Hepatic stellate cell (primary cell): ENCODE measurements around the gene NHLRC4.

ENCODE experiments used
- DNase-seq: peaks from one replicate; pipeline ENCODE4 v3.0.0; 2011; ENCODE audit warnings: low spot score

Gene NHLRC4

DNA sequence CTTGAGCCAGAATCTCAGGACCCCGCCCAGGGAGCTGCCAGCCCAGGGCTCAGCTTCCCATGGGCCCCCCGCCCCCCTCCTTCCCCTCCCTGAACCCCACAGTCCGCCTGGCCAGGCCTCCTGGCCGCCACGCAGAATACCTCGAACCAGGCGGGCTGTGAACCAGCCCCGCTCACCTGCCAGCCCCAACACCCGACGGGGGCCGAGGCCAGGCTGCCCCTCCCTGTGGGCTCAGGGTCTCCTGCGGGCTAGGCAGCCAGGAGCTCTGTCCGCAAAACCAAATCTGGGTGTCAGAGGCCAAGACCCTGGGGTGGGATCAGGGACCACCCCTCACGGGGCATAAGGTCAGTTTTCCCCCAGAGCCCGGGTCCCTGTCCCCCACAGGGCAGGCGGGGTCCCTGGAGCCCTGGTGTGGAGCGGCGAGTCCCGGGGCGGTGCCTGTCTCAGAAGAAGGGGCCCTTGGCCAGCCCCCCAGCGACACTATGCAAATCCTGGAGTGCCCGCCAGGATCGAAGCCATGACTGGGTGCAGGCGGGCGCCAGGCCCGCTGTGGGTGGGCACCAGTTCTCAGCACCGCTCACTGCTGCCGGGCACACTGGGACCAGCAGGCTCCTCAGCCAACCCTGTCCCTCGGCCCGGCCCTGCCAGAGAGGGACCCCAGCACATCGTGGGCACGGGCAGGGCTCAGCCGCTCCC lies 13.1 kb upstream of the NHLRC4 start:
- DNase-seq = no peak

DNA sequence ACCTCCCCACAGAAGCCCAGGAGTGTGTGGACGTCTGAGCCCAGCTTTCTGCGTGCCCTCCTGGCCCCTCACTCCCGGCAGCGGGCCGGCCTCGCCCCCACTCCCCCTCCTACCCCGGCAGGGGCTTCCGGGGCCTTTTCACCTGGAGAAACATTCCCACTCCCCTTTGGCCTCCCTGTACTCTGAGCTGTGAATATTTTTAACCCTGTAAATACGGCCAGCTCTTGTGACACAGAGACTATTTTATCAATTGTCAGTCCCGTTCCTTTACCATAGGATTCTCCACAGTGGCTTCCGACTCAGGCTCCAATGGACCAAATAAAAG lies 12.5 kb upstream of the NHLRC4 start:
- no peak for DNase-seq

DNA sequence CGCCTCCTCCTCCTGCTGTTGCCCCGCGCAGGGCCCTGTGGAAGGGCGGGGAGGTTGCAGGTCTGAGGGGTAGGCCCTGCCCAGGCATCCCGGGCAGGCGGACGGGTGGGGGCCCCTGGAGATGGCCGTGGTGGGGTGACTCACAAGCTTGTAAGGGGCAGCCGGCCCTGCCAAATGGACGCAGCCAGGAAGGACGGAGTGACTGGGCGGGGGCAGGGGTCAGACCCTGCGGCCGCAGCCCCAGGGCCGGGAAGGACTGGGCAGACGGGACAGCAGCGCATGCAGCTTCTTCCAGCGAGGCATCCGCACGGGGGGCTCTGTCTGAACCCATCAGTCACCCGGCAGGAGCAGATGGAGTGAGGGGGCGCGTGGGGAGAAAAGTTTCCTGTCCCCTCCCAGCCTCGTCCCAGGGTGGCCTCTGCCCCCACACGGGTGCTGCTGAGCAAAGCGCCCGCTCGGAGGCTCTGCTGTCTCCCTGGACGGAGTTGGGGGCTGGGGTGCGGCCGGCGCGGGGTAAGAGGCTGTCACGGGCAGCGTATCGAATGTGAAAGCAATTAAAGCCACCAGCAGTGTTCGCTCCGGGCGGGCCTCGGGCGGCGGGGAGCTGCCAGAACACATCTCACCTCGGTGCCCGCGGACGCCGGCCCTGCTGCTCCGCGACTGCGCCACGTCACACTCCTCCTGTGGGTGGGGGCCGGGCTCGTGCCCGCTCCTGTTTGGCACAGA lies 12.0 kb upstream of the NHLRC4 start:
- no peak for DNase-seq

- DNase-seq = no peak
These were observed 11.0 kb upstream of the NHLRC4 start for GRCh38 chr16:555528-556473.

DNA sequence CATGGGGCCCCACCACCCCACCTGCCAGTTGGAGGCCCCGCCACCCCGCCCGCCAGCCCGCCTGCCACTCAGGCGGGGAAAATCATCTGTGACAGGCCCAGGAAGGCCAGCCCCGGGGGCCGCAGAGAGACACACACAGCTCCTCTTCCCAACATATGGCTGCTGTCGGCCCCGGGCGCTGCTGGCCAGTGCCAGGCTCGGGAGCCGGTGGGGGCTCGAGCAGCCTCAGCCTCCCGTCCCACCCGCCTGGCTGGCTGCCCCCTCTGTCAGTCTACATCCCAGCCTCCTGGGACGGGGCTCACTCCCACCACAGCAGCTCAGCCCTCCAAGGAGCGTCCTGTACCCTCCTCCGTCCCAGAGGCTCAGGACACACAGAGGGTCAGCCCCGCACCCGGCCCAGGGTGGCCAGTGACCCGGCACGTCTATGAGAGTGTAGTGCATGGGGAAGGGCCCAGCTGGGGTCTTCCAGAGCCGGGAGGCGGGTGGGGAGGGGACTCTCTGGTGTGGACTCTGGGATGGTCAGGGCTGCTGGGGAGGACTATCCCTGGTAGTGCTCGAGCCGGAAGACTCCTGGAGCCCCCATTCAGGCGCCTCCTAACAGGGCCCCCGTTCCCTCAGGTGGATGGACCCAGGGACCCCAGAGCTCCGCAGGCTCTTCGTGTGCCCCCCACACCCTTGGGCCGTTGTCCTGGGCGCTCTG lies 10.2 kb upstream of the NHLRC4 start:
- DNase-seq = no peak

- DNase-seq = no peak
These were observed 9.1 kb upstream of the NHLRC4 start for GRCh38 chr16:557463-558297.

DNA sequence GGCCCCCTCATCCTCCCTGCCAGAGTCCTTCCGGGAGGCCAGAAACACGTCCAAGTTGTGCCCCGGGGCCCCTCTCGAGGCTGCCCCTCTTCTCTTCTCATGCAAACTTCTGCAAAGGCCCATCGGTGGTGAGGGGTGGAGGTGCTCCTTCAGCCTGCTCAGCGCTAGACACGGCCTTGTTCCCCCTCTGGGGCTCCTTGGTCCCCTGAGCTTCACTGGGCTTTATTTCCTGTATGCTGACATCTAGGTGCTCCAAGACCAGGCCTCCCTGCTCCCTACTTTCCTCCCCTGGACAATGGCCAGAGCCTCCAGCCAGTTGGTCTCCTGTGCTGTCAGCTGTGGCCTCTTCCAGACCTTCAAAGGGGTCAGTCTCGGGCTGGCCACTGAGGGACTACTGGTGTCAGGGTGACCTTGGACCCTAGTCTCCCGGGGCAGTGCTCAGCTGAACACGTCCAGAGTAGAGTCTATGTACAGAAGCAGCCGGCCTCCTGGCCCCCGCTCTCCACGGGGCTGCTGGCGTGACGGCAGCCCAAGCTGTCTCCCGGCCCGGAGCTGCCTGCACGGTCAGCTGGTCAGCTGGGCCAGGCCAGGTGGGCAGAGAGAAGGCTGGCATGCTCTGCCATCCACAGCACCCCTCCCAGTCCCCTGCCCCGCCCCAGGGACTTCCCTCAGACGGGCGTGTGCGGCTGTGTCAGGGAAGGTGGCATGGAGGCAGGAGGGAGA lies 8.3 kb upstream of the NHLRC4 start:
- no peak for DNase-seq

DNA sequence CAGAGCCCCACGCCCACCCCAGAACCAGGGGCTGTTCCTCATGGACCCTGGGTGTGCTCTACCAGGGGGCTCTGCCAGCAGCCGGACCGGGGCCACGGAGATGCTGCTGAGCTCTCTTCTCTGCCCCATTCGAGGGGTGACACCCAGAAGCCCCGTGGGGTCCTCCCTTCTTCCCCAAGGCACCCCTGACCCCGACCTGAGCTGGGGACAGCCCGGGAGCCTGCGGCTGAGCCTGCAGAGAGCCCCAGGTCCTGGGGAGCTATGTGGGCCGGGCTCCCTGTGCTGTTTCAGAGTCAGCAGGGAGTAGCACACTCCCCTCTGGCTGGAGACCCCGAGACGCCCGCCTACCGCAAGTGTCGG lies 7.8 kb upstream of the NHLRC4 start:
- DNase-seq = no peak

GRCh38 chr16:559411-560203 lies 7.2 kb upstream of the NHLRC4 start:
- no peak for DNase-seq

- DNase-seq = no peak
These were observed 6.6 kb upstream of the NHLRC4 start, which contains the start of gene PRR35 for GRCh38 chr16:560204-560700. Gene PRR35 (plus strand): TSS chr16:560394. CDS start chr16:563295, 2,901 bp downstream.

DNA sequence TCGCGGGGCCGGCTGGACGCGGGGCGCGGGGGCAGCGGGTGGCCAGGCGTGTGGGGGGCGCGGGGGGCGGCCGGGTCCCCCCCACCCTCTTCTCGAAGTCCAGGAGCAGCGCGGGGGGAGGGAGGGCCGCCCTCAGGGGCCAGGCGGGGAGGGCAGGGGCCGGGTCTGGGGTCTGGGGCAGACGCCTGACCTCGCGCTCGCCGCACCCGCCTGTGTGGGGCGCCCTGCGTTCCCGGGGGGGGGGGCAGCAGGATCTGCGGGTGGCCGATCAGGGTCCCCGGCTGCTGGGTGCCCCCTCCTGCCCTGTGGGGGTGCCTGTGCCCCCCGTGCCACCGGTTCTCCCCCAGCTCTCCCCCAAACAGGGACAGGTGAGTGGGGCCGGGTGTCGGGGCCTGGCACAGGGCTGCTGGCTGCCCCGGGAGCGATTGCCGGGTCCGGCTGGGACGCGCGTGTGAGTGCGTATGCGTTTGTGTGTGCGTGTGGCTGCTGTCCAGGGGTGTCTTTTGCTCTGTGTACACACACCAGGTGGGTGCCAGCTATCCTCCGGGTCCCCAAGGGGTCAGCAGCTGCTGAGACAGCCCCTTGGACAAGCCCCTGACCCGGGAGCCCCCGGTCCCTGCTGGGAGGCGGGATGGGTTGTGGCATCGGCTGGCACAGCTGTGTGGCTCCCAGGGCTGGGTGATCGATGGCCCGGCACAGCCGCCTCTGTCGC lies 5.9 kb upstream of the NHLRC4 start:
- DNase-seq = no peak

DNA sequence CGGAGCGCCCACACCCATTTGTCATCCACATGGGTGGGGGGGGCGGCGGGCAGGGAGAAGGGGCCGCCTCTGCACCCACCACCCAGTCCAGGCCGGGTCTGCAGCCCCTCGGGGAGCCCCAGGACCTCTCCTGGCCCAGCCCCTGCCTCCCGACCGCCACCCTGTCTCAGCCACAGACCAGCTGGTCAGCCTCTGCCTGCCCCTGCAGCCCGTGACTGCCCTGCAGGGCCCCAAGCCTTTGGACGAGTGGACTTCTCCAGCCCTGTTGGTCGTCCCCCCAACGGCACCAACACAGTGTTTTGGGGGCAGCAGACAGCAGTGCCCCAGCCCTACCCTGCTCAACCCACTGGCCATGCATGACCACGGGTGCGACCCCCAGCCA lies 5.4 kb upstream of the NHLRC4 start:
- no peak for DNase-seq

- DNase-seq = no peak
These were observed 4.6 kb upstream of the NHLRC4 start for GRCh38 chr16:561957-562938.

DNA sequence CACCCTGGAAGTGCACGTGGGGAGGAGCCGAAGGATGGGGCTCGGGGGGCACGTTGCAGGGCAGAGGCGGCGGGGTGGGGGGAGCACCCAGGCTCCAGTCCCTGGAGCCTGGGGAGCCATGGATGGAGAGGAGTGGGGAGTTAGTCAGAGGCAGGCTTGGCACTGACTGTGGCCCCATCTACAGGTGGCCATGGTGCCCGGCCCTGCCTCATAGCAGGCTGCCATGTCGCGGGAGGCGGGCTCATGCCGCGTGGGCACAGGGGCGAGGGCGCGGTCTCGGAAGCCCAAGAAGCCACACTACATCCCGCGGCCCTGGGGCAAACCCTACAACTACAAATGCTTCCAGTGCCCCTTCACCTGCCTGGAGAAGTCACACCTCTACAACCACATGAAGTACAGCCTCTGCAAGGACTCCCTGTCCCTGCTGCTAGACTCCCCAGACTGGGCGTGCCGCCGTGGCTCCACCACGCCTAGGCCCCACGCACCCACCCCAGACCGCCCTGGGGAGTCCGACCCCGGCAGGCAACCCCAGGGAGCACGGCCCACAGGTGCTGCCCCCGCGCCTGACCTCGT lies 3.6 kb upstream of the NHLRC4 start:
- no peak for DNase-seq

GRCh38 chr16:564690-565418 lies 2.0 kb upstream of the NHLRC4 start:
- no peak for DNase-seq

DNA sequence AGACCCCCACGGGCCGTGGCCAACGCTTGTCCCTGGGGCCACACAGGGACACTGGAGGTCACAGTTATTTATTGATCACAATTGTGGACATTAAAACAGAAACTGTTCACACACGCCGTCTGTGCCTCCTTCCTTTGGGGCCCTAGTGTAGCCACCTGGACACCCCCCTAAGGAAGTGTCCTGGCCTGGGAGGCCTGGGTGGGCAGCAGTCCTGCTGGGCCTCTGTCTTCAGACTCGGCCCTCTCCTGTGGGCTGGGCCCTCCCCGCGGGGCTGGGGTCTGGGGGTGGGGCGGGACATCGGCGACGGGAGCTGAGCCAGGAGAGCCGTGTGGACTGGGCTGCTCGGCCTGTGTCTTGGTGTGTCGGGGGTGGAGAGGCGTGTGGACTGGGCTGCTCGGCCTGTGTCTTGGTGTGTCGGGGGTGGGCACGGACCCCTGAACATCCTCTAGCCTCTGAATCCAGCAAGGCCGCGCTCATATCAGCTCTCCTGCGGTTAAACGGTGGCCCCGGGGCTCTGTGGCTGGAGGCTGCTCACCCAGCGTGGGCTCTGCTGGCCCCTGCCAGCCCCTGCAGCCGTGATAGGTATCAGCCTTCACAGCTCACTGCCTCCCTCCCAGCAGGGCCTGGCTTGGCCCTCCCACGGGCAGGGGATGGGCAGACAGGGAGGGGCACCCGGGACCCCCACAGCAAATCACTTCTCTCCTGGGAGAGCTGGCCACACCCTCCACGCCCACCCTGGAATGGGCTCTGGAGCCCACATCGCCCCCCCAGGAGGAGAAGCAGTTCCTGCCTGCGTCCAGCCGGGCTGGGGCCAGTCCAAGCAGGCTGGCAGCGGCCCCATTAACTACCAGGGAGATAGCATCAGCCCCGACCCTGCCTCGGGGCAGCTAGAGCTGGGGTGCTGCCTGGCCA lies 1.1 kb upstream of the NHLRC4 start:
- no peak for DNase-seq
